C1 segment of cervical spinal cord (tissue), 14 donors: Measurements from ENCODE around the gene CYP11A1.
A peak's percentile ranks its signal among the peaks of the same experiment; 100 is the strongest.

Experiments used
- DNase-seq, 14 donors: peaks; one replicate each; lab custom pipeline; 2025; lab: John Stamatoyannopoulos, UW

CYP11A1 gene

GRCh38 chr15:74367296-74367854 lies at the start of gene CYP11A1:
Gene CYP11A1 (minus strand): TSS chr15:74367646. CDS start chr15:74367585, 61 bp downstream.
- no peak for DNase-seq

DNA sequence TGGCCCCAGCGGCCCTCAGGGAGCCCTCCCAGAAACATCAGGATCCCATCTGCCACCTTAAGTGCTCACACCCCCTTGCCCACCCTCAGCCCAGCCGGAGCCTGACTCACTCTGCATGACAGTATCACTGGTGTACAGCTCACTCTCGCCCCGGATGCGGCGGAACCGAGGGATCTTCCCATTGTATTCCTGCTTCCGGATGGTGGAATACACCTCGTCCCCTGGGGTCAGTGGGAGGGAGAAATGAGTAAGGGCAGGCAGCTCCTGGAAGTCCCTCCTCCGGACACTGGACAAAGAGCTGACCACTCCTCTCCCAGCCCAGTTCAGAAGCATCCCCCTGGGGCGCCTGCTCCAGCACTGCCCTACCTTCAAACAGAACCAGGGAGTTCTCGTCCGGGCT lies 49.8 kb upstream of the CYP11A1 start:
- peak in 2 of 14 donors; percentile 37 to 54 for DNase-seq

- no peak for DNase-seq
Measured at GRCh38 chr15:74415966-74416916, 48.8 kb upstream of the CYP11A1 start.

- DNase-seq: no peak
Measured at GRCh38 chr15:74414603-74415338, 47.3 kb upstream of the CYP11A1 start.

DNA sequence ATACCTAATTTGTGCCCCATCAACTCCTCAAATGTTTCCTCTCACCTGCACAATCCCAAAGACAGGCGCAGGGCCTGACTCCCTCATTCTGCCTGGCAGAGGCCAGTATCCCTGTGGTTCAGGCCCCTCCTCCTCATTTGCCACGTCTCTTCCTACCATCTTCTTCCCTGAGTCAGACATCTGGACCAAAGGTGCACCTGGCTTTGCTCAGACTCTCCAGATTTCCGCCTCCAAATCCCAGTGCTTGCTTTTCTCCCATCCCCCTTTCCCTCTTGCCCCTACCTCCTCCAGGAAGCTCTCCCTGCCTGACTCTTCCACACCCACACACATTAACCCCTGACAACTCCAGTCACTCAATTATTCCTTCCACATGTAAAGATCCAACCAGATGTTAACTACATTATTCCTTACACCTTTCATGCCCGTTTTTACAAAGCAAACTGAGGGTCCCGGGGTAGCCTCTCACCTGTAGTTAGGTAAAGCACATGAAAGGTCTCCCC lies 46.7 kb upstream of the CYP11A1 start:
- DNase-seq: no peak

- DNase-seq: no peak
Measured at GRCh38 chr15:74413350-74414080, 46.1 kb upstream of the CYP11A1 start.

GRCh38 chr15:74412159-74412558 lies 44.7 kb upstream of the CYP11A1 start:
- no peak for DNase-seq

DNA sequence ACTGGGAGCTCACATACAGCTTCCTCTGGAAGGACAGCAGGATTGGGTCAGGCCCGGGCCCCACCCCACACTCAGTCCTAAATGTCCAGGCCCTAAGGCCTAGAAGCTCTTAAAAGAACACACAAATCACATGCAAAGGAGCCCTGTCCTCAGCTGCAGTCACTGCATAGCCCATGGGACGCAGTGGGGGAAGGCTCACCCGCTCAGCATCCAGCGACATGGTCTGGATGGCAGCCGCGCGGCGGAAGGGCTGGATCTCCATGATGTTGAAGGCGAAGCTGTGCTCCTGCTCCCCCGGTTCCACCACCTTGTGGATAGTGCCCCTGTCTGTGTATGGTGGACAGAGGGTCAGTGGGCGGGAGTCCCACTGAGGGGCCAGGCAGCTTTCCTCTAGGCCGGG lies 44.2 kb upstream of the CYP11A1 start:
- no peak for DNase-seq

- no peak for DNase-seq
Measured at GRCh38 chr15:74410502-74410901, 43.1 kb upstream of the CYP11A1 start.

GRCh38 chr15:74409225-74409624 lies 41.8 kb upstream of the CYP11A1 start:
- no peak for DNase-seq

DNA sequence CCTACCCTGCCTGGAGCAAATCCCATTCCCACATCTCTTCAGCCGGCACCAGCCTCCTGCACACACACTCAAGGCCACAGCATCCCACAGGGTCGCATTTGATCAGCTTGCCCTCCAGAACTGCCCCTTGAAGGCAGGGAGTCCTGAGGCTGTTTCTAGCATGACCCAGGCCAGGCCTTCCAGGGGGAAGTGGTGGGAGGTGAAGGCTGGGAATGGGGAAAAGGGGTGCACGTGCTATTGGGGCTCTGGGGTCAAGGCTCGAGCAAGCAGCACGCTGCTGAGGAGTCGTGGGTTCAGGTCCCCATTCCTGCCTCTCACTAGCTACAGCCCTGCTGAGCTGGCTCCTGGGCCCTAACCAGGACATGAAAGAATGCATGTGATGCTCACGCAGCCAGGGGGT lies 41.4 kb upstream of the CYP11A1 start:
- DNase-seq: no peak

GRCh38 chr15:74408385-74408784 lies 40.9 kb upstream of the CYP11A1 start:
- no peak for DNase-seq

GRCh38 chr15:74406992-74407705 lies 39.7 kb upstream of the CYP11A1 start:
- DNase-seq: peak in 5 of 14 donors; percentile 11 to 55 (median 25)

DNA sequence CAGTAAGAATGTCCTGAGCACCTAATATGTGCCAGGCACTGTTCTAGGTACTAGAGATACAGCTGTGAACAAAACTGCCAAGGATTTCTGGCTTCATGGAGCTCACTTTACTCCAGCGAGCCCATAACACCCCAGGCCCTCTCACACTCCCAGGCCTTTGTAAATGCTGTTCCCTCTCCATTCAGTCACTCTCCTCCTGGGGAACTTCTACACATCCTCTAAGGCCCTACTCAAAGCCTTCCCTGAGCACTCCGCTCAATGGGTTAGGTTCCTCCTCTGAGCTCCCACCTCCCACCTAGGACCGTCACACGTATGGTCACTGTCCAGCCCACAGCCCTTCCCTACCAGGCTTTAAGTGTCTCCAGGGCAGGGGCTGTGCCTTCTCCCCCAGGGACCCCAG lies 39.1 kb upstream of the CYP11A1 start:
- no peak for DNase-seq

GRCh38 chr15:74405823-74406222 lies 38.4 kb upstream of the CYP11A1 start:
- DNase-seq: no peak

GRCh38 chr15:74403991-74404563 lies 36.6 kb upstream of the CYP11A1 start:
- DNase-seq: peak in 3 of 14 donors; percentile 18 to 30 (median 18)

DNA sequence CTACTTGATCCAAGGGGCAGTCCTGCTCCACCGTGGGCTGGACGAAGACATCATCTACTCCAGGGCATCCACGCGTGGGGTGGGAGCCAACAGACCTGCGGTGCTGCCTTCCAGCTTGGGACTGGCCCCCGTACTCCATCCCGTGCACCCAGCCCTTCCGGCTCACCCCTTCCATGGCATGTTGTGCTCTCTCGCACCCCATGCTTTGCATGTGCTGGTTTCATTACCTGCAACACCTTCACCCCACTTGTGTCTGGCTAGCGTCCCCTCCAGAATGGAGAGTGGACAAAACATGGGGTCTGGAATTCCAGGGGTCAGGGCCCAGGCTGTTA lies 36.1 kb upstream of the CYP11A1 start:
- no peak for DNase-seq

DNA sequence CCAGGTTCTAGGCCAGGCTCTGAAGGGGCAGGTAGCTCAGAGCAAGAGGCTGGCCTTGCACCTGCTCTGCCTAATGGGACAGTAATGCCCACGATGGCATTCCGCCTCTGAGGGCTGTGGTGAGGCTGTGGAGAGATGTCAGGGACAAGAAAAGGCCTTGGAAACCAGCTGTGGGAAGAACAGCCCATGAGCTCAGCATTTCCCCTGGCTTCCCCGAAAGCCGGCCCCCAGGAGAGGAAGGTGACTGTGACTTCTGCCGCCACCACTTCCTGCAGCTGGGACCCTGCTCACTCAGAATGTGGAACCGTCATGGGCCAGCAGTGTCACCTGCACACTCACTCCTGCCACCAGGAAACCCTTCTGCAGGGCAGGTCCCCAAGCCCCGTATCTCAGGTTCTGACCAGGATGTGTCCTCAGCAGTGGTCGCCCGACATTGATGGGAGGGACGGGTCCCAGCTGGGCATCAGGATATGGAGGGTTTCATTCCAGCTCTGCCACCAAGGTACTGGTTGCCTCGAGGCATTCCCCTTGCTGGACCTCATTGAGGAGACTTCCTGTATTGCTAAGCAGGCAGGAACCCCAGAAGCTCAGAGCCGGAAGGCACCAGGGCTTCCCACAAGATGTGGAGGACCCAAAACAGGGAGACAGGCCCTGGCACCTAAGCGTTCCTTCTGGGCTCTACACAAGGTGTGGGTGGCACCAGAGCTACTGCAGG lies 35.6 kb upstream of the CYP11A1 start:
- peak in 2 of 14 donors; percentile 23 to 45 for DNase-seq

- no peak for DNase-seq
Measured at GRCh38 chr15:74402337-74402841, 34.9 kb upstream of the CYP11A1 start.
